Measurements from ENCODE around the gene CD3E.

The CD3E gene

GRCh38 chr11:118304568-118305248, at the start of gene CD3E:
CD3E (plus strand) TSS chr11:118304730; CDS start chr11:118304953, 223 bp downstream.
- peak; percentile 22 to 34 (median 30) for DNase-seq

- DNase-seq: no peak
Measured at GRCh38 chr11:118258410-118258809, 46.1 kb upstream of the CD3E start.

GRCh38 chr11:118259138-118259537, 45.4 kb upstream of the CD3E start:
- no peak for DNase-seq

- no peak for DNase-seq
Measured at GRCh38 chr11:118260353-118260752, 44.2 kb upstream of the CD3E start.

GRCh38 chr11:118263112-118263511, 41.4 kb upstream of the CD3E start:
- DNase-seq: no peak

GRCh38 chr11:118263695-118264568, 40.6 kb upstream of the CD3E start, which contains the start of gene MPZL2:
MPZL2 (minus strand) TSS chr11:118264297; CDS start chr11:118264153, 144 bp downstream.
- no peak for DNase-seq

GRCh38 chr11:118264569-118265465, 39.7 kb upstream of the CD3E start:
- DNase-seq: no peak

- DNase-seq: no peak
Measured at GRCh38 chr11:118265954-118266353, 38.6 kb upstream of the CD3E start.

GRCh38 chr11:118267486-118267885, 37.0 kb upstream of the CD3E start:
- no peak for DNase-seq

GRCh38 chr11:118272001-118272400, 32.5 kb upstream of the CD3E start:
- no peak for DNase-seq

- no peak for DNase-seq
Measured at GRCh38 chr11:118274186-118274585, 30.3 kb upstream of the CD3E start.

GRCh38 chr11:118275176-118275575, 29.4 kb upstream of the CD3E start:
- DNase-seq: no peak

GRCh38 chr11:118276422-118276821, 28.1 kb upstream of the CD3E start:
- DNase-seq: no peak

- no peak for DNase-seq
Measured at GRCh38 chr11:118277312-118277711, 27.2 kb upstream of the CD3E start.

- no peak for DNase-seq
Measured at GRCh38 chr11:118281284-118281683, 23.2 kb upstream of the CD3E start.

GRCh38 chr11:118282606-118283005, 21.9 kb upstream of the CD3E start:
- DNase-seq: no peak

- no peak for DNase-seq
Measured at GRCh38 chr11:118283037-118283636, 21.4 kb upstream of the CD3E start.

- no peak for DNase-seq
Measured at GRCh38 chr11:118283756-118284350, 20.7 kb upstream of the CD3E start.

GRCh38 chr11:118286545-118286944, 18.0 kb upstream of the CD3E start:
- no peak for DNase-seq

GRCh38 chr11:118287006-118287405, 17.5 kb upstream of the CD3E start:
- DNase-seq: no peak

- no peak for DNase-seq
Measured at GRCh38 chr11:118289401-118289800, 15.1 kb upstream of the CD3E start.

- DNase-seq: no peak
Measured at GRCh38 chr11:118290923-118291322, 13.6 kb upstream of the CD3E start.

Measured in activated CD4-positive, CD25-positive, alpha-beta regulatory T cell (primary cell).